Fibroblast of lung (primary cell): ENCODE data around the gene BIN1. TPM values are rescaled to one million over a fixed set of nuclear protein-coding genes. Genes with fewer than 3 reads are reported as not detected.

Experiments
- DNase-seq, 2 donors: peaks; one replicate each; pipeline versions ENCODE4 v3.0.0 to v3.0.0-alpha.2; 2010; ENCODE audit warnings: low read depth in 2 of 2
- H2AFZ ChIP-seq: 2 replicates; pipeline ENCODE4 v1.5.1; 2012; ENCODE audit warnings: low read length, control low read depth, inconsistent platforms
- H3K27ac ChIP-seq: 2 replicates; pipeline ENCODE4 v1.5.1; 2011; ENCODE audit warnings: low read length, control low read depth; ENCODE audit not compliant: insufficient read depth
- H3K27me3 ChIP-seq: 2 replicates; pipeline ENCODE4 v1.5.1; 2011; ENCODE audit warnings: mild to moderate bottlenecking, low read length; ENCODE audit not compliant: control insufficient read depth, insufficient read depth
- H3K36me3 ChIP-seq: 2 replicates; pipeline ENCODE4 v1.5.1; 2011; ENCODE audit warnings: low read length; ENCODE audit not compliant: control insufficient read depth, insufficient read depth
- H3K4me1 ChIP-seq: 2 replicates; pipeline ENCODE4 v1.5.1; 2011; ENCODE audit warnings: low read length; ENCODE audit not compliant: control insufficient read depth, insufficient read depth; ENCODE audit errors: extremely low read depth
- H3K4me2 ChIP-seq: 2 replicates; pipeline ENCODE4 v1.5.1; 2011; ENCODE audit warnings: low read length, control low read depth; ENCODE audit not compliant: insufficient read depth; ENCODE audit errors: extremely low read depth
- H3K4me3 ChIP-seq, 4 experiments: fragments of 200-600 bp in 1 of 4; sonication (generic) in 1 of 4; replicated peaks in 1 of 4; 2 replicates each; pipeline ENCODE4 v1.5.1; 2011 to 2016; ENCODE audit warnings: low read length in 4 of 4, low read depth in 3 of 4, mild to moderate bottlenecking in 3 of 4, control low read depth in 2 of 4, inconsistent platforms in 1 of 4, mixed read lengths in 1 of 4; ENCODE audit not compliant: insufficient read depth in 1 of 4; ENCODE audit errors: control extremely low read depth in 1 of 4
- H3K79me2 ChIP-seq: 2 replicates; pipeline ENCODE4 v1.5.1; 2012; ENCODE audit warnings: mild to moderate bottlenecking, low read length, inconsistent platforms; ENCODE audit not compliant: control insufficient read depth, insufficient read depth
- H3K9ac ChIP-seq: 2 replicates; pipeline ENCODE4 v1.5.1; 2011; ENCODE audit warnings: mild to moderate bottlenecking, low read length, control low read depth; ENCODE audit not compliant: insufficient read depth
- H3K9me3 ChIP-seq: 2 replicates; pipeline ENCODE4 v1.5.1; 2012; ENCODE audit warnings: low read depth, low read length; ENCODE audit not compliant: control insufficient read depth, insufficient read depth
- H4K20me1 ChIP-seq: 2 replicates; pipeline ENCODE4 v1.5.1; 2011; ENCODE audit warnings: low read length; ENCODE audit not compliant: control insufficient read depth, insufficient read depth; ENCODE audit errors: extremely low read depth
- EZH2 ChIP-seq: IDR thresholded peaks from 2 replicates; pipeline ENCODE4 v1.5.1; 2012; ENCODE audit warnings: low read length, control low read depth, mild to moderate bottlenecking; ENCODE audit errors: missing control alignments
- polyA plus RNA-seq, 2 donors: library from polyadenylated mRNA; depleted of rRNA in 1 of 2; stranded (reverse) in 1 of 2; unstranded in 1 of 2; fragments of >200 nt; gene quantifications; 2 replicates each; pipeline ENCODE4 v1.2.1, GENCODE V29; 2011 to 2012; ENCODE audit warnings: missing spikeins in 1 of 2
- total RNA-seq: library from RNA; depleted of rRNA; stranded (reverse); fragments of >200 nt; gene quantifications from 2 replicates; pipeline ENCODE4 v1.2.1, GENCODE V29; 2014
- TF ChIP-seq, protein P1 (sequence below), 2 donors: IDR thresholded peaks in 1 of 2; conservative IDR thresholded peaks in 1 of 2; 1 replicate in 1 of 2; 2 replicates in 1 of 2; pipeline ENCODE4 v1.5.1; 2011 to 2012; ENCODE audit warnings: low read length in 2 of 2, control low read depth in 1 of 2, inconsistent platforms in 1 of 2, low read depth in 1 of 2, mild to moderate bottlenecking in 1 of 2

Gene BIN1
- total and polyA plus RNA-seq, 2 donors (not counting 1 experiment from before 2014, with no cell fraction given), result 17.3 to 68.7 TPM

DNA sequence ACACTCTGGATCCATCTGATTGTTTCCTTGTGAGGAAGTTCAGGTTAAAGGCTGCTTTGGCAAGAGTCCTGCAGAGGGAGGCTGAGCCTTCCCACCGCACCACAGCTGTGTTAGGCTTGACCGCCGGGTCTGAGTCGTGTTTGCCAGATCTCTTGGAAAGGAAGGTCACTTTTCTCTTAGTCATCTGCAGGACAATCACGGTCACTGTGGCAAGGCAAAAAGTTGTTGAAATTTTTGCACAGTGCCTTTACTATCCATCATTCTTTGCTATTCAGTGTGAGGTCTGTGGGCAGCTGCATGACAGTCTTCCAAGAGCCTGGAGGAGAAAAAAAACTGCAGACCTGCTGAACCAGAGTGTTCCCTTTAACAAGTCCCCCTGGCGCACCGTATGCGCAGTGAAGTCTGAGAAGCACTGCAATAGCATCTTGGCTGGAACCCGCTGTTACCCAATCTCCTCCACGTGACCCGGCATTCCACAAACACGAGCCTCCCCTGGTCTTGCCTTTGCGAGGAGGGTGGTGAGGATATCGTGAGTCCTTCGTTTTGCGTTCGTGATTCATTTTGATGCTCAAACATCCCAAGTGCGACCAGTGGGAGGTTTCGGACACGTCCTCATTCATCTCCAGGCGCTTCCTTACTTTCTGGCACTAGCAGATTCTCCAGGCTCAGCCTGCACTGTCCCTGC, 23.0 kb downstream of the BIN1 start:
- peak; percentile 98 to 99 for DNase-seq
- Histone ChIP-seq H3K27me3 (no peaks in the 10 kb centered on the region), H3K9ac (no peak overlapping the region), H3K27ac (peak overlapping the region; percentile 77), H3K4me2 (peak overlapping the region; percentile 85), H3K4me3 (peak overlapping the region in 1 of 4 experiments; percentile 30), H3K4me1 (peaks cover 40% of the 10 kb centered on the region), H3K79me2 (peaks cover 3% of the 10 kb centered on the region), H2AFZ (no peak overlapping the region), H3K36me3 (no peaks in the 10 kb centered on the region), H3K9me3 (no peaks in the 10 kb centered on the region), H4K20me1 (no peaks in the 10 kb centered on the region)
- TF ChIP-seq EZH2, result no peak
- TF ChIP-seq, protein P1, sequence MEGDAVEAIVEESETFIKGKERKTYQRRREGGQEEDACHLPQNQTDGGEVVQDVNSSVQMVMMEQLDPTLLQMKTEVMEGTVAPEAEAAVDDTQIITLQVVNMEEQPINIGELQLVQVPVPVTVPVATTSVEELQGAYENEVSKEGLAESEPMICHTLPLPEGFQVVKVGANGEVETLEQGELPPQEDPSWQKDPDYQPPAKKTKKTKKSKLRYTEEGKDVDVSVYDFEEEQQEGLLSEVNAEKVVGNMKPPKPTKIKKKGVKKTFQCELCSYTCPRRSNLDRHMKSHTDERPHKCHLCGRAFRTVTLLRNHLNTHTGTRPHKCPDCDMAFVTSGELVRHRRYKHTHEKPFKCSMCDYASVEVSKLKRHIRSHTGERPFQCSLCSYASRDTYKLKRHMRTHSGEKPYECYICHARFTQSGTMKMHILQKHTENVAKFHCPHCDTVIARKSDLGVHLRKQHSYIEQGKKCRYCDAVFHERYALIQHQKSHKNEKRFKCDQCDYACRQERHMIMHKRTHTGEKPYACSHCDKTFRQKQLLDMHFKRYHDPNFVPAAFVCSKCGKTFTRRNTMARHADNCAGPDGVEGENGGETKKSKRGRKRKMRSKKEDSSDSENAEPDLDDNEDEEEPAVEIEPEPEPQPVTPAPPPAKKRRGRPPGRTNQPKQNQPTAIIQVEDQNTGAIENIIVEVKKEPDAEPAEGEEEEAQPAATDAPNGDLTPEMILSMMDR (conservative IDR thresholded peaks at IDR 0.05 in 1 of 2, IDR thresholded peaks at IDR 0.05 in 1 of 2; ENCODE audit: low read depth in 1 of 2, low read length in 2 of 2), result peak in 1 of 2 donors; percentile 26

DNA sequence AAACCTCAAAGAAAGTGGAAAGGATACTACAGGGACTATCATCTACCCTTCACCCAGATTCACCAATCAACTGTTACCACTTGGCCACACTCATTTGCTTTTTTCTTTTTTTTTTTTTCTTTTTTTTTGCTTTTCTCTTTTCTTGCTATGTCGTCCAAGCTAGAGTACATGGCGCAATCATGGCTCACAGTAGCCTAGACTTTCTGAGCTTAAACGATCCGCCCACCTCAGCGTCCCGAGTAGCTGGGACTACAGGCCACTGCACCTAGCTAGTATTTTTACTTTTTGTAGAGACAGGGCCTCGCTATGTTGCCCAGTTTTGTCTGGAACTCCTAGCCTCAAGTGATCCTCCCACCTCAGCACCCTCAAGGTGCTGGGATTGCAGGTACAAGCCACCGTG, 24.0 kb downstream of the BIN1 start:
- H3K4me1 ChIP-seq, result peaks cover 40% of the 10 kb centered on the region
- H3K9me3 ChIP-seq, result no peaks in the 10 kb centered on the region
- no peak overlapping the region for H3K27ac ChIP-seq
- H2AFZ ChIP-seq, result no peak overlapping the region
- no peak overlapping the region for H3K4me3 ChIP-seq
- H3K36me3 ChIP-seq, result no peaks in the 10 kb centered on the region
- H3K79me2 ChIP-seq, result peaks cover 3% of the 10 kb centered on the region
- H4K20me1 ChIP-seq, result no peaks in the 10 kb centered on the region
- H3K9ac ChIP-seq, result no peak overlapping the region
- peak; percentile 33 to 82 for DNase-seq
- H3K4me2 ChIP-seq, result no peak overlapping the region
- no peaks in the 10 kb centered on the region for H3K27me3 ChIP-seq
- TF ChIP-seq, protein P1 (conservative IDR thresholded peaks at IDR 0.05 in 1 of 2, IDR thresholded peaks at IDR 0.05 in 1 of 2; ENCODE audit: low read depth in 1 of 2, low read length in 2 of 2), result no peak

DNA sequence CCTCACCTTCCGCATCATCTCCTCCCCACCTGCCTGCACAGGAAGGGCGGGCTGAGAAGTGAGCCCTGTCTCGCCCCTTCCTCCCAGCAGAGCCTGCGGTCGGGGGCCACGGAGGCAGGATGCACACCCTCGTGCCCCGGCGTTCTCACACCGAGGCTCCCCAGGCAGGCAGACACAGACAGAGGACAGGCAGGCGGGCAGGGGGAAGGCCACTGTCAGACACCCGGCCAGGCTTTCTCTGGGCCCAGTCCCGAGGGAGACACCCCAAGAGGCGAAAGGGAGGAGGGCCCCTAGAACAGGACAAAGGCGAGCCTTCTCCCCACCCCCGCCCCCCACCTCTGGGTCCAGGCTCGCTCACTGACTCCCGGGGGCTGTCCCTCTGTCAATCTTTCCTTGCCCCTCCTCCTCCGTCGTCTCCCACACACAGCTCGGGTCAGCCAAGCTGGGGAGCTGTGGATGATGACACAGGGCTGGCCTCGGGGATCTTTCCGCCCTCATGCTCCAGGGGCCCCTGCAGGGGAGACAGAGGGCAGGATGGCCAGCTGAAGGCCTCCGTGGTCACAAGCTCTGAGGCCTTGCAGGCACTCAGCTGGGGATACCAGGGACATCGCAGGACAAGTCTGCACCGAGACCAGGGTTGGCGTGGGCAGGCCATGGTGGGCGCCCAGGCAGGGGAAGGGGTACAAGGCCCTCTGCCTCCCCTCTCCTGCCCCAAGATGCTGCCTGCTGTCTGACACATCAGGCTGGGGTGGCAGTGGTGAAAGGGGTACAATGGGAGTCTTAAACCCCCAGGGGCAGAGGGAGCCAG, 24.9 kb downstream of the BIN1 start:
- peak in 1 of 2 donors; percentile 53 for DNase-seq
- Histone ChIP-seq H3K9me3 (no peaks in the 10 kb centered on the region), H3K4me3 (no peak overlapping the region), H4K20me1 (no peaks in the 10 kb centered on the region), H3K4me2 (no peak overlapping the region), H3K4me1 (peaks cover 31% of the 10 kb centered on the region), H3K27ac (no peak overlapping the region), H3K27me3 (no peaks in the 10 kb centered on the region), H2AFZ (no peak overlapping the region), H3K9ac (no peak overlapping the region), H3K79me2 (peaks cover 3% of the 10 kb centered on the region), H3K36me3 (no peaks in the 10 kb centered on the region)
- TF ChIP-seq, protein P1 (conservative IDR thresholded peaks at IDR 0.05 in 1 of 2, IDR thresholded peaks at IDR 0.05 in 1 of 2; ENCODE audit: low read depth in 1 of 2, low read length in 2 of 2), result no peak
- no peak for TF ChIP-seq EZH2
